ENCODE results near the gene ARHGEF19.
"Not testable (repeated sequence)": the region's sequence is repeated elsewhere in the genome, so short reads cannot be mapped to it uniquely, and the experiment has no call there.

ARHGEF19 gene

DNA sequence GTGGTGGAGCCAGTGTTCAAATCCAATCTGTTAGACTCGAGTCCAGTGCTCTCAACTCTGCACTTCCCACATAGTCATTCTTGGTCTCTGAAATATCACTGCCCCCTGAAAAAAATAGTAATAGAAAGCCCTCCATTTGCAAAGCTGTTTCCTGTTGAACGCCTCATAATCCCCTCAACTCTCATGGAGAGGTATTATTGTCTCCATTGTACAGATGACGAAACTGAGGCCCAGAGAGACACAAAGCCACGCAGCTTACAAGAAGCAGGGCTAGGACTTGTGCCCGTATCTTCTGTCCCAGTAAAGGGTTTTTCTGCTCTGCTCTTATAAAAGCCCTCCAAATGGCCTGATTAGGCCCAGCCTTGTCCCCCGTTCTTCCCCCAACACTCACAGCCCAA lies 6.2 kb upstream of the ARHGEF19 start:
- no peak for DNase-seq

DNA sequence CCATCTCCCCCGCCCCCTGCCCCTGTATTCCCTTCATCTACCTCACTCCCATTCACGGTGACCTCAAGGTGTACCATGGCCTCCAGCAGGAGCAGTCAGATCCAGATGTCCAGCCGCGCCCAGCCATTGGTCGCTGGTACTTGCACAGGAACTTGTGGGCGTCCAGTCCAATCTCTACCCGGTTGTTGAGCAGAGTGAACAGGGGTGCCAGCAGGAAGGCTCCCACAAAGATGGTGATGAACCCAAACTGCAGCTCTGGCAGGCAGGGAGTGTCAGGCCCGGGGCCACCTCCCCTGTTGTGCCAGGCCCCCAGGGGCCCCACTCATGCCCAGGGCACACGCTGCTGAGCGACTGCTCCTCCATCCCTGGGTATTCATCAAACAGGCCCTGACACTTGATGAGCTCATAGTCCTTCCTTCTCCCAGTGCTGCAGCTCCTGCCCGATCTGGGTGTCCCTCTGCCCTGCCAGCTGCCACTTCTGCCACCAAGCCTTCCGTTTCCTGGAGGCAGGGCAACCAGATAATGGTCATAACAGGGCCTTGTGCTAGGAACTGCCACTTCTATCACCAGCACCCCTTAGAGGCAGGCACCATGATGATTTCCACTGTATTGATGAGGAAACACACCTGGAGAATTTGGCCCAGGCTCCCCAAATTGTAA lies 5.7 kb upstream of the ARHGEF19 start:
- no peak for DNase-seq

DNA sequence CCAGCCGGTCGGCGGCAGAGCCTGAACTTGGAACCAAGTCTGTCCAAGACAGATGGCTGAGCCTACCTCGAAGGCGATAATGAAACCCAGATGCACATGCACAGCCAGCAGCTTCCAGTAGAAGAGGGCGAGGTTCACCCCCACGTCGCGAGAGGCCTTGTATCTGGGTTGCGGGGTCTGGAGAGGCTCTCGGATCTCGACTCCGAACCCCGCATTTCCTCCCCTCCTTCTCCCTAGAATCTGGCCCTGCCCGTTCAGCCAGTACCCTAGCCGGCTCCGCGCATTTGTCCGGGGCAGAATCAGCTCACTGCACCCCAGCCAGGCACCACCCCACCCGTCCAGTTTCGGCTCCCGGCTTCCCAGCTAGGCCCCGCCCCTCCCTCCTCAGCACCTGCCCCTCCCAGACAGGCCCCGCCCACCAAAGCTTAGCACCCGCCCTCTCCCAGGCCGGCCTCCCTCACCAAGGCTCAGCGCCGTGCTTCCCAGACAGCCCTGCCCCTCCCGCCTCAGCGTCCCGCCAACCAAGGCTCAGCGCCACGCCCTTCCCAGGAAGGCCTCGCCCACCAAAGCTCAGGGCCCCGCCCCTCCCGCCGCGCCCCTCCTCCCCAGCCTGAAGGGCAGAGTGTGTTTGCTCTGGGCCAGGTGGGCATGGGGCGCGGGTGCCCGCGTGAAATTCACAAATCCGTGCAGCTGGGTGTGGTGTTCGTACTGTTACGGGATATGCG lies 4.8 kb upstream of the ARHGEF19 start:
- peak; percentile 88 for DNase-seq

DNA sequence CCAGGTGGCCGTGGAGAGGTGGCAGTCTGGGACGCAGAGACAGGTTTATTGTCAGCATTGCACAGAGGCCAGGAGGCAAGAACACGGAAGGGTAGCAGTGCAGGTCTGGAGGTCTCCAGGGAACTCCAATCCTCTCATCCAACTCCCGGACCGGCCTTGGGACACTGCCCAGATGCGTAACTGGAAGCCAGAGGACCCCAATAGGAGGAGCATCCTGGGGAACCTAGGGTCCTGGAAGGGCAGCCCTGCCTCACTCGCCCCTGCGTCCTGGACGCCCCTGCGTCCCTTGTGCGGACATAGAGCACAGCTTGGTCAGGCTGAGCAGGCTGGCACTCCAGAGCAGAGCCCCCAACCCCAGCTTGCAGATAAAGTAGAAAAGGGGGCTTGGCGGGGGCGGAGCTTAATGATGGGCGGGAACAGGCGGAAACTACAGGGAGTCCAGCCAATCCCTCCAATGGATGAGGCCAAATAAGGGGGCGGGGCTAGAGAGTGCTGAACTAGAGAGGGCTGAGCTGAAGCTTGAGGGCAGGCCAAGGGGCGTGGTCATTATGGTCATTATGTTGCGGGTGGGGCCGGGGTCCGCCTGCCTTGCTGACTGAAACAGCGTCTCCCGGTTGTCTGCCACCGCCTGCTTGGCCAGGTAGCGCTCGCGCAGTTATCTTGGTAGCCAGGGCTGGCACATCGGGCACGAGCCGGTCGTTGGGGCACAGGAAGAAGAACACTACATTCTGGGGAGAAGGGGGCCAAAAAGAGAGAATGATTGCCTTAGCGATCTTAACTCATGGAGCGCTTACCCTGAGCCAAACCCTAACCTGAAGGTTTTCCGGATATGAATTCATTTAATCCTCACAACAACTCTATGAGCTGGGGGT lies 3.7 kb upstream of the ARHGEF19 start:
- peak; percentile 32 for DNase-seq

DNA sequence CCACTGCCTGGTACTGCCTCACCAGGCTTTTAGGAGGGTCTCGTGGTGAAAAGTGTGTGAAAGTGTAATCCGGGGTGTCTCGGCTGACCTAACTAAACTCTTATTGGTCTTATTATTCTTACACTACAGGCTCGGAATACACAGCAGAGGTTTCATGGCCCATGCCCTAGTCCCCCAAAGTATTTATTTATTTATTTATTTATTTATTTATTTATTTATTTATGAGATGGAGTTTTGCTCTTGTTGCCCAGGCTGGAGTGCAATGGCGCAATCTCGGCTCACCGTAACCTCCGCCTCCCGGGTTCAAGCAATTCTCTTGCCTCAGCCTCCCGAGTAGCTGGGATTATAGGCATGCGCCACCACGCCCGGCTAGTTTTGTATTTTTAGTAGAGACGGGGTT lies 2.8 kb upstream of the ARHGEF19 start:
- not testable (repeated sequence) for DNase-seq

DNA sequence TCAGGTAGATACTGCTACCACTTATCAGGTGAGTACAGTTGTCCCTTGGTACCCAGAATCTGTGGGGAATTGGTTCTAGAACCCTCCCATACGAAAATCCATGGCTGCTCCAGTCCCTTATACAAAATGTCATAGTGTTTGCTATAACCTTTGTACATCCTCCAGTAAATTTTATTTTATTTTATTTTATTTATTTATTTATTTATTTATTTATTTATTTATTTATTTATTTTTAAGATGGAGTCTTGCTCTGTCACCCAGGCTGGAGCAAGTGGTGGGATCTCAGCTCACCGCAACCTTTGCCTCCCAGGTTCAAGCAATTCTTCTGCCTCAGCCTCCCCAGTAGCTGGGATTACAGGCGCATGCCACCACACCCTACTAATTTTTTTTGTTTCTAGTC lies 1.1 kb upstream of the ARHGEF19 start:
- DNase-seq, result not testable (repeated sequence)

DNA sequence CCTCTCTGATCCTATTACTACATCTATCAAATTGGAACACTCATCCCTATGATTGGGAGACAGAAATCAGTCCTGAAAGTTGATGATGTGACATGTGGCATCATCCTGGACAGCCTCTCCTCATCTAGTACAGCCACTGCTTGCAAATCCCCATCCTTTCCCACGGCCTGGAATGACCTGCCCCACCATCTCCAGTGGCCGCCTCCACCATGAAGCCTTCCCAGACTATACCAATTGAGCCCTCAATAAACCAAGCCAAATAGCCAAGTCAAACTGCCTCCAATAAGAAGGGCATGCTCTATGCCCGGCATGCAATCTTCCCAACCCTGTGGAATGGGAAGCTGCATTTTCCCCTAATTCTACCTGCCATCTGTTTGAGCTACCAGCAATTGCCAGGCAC lies 561 bp upstream of the ARHGEF19 start:
- DNase-seq, result no peak

DNA sequence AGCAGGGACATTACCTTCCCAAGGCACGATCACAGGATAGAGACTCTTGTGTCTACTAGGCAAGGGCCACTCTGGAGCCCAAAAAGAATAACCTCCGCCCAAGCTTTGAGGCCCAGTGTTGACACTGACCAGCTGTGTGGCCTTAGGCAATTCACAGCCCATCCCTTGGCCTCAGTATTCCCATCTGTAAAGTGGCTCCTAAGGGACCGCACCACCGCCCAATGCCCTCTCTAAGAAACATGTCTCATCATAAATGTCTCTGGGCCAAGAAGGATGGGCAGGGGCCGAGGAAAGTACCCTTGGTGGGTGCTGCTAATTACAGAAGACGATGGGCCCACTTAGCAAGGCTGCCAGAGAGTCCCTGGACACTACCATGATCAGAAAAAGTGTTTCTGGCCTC lies 628 bp downstream of the ARHGEF19 start:
- no peak for DNase-seq

DNA sequence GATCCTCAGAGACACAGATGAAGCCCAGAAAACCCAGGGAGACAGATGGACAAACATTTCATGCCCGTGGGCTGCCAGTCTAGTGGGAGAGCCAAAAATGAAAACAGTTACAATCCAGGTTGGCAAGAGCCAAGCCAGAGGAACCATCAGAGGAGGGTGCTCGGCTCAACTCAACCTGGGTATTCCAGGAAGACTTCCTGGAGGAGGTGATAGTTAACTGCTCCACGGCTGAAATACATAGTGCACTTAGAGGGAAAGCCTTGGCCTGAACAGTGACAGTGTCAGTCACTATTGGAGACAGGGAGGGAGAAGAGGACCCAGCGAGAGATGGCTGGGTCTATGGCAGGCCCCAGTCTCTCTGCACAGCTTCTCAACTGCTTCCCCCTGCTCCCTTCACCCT lies 1.9 kb downstream of the ARHGEF19 start:
- no peak for DNase-seq

DNA sequence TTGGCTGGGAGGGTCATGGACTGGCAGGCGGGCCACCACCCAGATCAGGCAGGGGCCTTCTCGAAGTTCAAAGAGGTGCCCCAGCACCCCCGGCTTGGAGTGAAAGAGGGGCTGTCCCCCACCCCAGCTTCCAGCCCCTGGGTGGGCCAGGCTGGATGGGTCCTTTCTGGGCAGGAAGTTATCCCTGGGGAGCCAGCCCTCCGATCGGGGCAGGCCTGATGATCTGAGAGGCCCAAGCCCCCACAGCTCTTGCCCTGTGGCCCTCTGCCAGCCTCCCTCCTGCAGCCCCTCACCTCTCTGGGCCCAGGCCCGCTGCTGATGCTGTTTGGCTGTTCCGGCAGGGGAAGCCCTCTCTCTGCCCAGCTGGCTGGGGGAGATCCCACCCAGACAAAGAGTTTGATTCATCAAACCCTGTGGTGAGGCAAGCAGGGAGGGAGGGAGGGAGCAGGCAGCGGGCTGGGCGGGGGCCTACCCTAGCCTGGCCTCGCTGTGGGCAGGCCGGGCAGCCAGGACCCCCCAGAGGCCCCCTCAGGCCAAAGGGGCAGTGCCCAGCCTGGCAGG lies 2.5 kb downstream of the ARHGEF19 start:
- DNase-seq, result no peak

DNA sequence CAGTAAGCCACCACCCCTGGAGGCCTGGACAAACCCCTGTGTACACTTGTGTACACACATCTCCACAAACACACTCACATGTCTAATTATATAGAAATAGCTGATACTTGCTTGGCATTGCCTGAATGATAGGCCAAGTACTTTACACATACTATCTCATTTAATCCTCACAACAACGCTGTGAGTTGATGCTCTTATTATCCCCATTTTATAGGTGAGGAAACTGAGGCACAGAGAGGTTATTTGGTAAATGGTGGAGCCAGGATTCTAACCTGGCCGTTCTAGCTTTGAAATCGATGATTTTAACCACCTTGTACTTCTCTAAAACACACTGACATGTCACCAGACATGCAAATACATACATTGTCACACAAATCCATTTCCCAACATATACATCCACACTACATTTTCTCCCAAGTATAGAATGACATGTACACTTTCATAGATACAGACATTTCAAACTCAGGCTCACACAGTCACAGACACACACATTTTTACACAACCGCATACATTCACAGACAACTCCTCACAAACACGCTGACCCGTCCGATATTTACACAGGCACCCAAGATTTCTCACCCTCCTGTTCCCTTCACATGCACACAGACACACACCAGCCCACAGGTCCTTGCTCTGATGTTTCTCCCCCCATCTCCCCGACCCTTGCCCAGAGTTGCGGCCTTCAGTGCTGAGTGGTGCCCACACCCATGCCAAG lies 3.2 kb downstream of the ARHGEF19 start:
- no peak for DNase-seq

DNA sequence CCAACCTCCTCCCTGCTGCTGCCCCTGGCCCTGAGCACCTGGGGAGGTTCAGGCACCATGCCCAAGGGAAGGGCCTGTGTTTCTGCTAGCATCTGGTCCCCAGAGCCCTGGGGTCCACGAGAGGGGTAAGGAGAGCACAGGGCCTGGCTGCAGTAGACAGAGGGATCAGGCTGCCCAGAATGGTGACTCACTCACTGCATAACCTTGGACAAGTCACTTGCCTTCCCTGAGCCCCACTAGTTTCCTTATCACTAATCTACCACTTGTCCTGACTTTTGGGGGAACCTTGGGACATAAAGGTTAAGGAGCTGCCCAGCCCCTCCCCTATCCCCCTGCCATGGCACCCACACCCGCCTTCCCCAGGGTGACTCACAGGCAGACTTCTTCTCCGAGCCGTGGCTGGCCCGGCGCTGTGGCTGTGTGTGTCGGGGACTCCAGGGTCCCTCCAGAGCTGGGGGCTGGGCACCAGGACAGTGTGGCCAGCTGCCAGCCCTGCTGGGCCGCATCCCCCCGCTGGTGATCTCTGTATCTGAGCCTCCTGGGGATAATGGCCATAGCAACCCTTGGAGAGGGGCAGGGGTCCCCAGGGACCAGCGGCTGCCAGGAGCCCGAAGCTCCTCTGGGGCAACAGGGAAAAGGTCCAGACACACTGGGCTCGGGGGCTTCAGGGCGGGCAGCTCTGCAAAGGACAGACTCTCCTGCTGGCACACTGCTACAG lies 4.0 kb downstream of the ARHGEF19 start:
- no peak for DNase-seq

DNA sequence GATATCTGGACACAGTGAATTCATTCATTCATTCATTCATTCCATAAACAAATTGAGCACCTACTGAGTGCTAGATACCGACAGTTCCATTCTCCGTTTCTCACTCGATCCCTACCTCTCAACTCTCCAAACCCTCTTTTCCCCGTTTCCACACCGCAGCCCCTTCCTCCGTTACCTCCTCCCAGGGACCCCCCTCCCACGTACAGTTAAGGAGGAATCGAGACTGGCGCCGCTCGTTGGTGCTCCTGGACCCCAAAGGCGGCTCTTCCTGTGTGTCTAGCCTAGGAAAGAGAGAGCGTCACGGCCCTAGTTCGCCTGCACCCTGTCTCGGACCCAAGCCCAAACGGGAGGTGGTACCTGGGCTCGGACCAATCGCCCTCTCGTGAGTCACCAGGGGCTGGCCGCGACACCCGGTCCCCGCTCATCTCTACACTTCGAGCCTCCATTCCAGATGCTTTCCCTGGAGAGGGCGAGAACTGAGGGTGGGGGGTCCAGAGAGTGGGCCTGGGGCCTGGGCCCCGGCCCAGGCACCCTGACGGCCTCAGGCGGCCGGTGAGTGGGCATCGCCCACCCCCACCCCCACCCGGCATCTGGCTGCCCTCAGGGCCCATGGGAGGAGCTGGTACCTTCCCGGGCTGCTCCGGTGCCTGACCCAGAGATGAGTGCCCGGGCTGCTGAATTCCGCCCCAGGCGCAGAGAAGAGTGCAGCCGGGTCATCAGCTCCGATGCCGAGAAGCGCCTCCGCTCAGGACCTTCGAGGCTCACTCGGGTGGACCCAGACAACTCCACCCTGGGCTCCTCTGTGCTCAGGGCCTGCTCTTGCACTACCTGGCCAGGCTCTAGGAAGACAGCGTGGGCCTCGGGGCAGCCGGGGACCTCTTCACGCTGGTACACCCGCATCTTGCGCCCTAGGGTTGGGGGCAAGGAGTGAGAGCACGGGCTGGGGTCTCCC lies 4.9 kb downstream of the ARHGEF19 start:
- DNase-seq, result no peak

DNA sequence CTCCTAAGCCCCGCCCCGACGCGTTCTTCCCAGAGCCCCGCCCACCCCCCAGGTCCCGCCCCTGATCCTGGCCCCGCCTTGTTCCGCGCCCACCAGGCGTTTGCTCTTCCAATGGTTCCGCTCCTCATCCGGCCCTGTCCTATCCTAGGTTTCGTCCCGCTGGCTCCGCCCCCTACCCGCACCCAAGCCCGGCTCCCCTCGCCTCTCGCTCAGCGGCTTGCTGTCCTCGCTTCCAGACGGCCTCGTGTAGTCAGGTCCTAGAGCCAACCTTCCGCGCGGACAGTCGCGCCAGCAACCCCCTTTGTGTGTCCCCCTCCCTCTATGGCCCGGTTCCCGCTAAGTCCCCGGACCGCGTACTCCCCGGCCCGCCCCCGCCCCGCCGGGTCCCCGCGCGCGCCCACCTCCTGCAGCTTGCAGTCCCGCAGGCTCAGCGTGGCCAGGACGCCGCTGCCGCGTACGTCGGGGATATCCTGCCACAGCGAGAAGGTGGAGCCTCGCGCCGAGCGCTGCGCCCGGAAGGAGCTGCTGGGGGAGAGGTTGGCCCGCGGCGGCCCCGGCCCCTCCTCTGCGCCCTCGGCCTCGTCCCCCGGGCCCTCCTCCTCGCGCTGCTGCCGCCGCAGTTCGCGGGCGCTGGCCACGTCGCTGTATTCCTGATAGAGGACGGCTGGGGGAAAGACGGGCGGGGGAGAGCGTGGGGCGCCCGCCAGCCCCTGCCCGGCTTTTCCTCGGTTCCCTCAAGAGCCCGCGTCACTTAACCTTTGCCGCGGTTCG lies 5.7 kb downstream of the ARHGEF19 start:
- DNase-seq, result peak; percentile 91

DNA sequence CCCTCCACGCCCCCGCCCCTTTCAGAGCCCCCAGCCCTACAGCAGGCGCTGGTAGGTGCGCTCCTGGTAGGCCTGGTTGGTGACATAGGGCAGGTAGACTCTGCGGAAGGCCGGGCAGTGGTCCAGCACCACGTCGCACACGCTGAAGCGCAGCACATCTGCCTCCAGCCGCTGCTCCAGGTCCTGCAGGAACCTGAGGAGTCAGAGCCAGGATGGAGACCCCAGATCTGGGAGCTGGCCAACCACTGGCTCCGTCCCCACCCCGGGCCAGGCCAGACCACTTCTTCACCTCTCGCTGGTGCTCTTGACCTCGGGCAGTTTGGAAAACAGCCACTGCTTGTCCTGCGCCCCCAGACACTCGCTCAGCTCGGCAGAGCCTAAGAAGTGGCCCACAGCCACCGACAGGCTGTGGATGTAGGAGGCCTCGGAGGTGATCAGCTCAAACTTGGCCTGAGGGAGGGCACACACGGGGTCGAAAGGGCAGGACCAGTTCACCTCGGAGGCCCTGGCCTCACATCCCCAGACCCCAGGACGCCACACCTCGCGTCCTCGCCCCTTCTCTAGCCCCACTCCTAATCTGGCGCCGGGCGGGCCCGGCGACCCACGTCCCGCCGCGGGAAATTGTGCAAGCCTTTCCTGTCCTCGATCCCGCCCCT lies 6.4 kb downstream of the ARHGEF19 start:
- DNase-seq, result no peak

DNA sequence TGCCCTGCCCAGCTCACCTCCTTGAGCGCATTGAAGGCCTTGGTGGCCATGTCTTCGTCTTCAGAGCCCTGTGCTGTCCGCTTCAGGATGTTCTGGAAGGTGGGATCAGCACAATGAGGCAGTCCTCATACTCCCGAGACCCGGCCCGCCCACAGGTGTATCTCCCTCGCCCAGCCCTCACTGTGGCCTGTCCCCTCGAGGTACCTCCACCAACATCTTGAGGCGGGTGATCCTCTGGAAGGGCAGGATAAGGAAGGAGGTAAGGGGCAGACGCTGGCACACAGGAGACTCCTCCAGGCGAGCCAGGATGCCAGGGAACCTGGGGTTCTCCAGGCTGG lies 7.1 kb downstream of the ARHGEF19 start:
- DNase-seq, result no peak

DNA sequence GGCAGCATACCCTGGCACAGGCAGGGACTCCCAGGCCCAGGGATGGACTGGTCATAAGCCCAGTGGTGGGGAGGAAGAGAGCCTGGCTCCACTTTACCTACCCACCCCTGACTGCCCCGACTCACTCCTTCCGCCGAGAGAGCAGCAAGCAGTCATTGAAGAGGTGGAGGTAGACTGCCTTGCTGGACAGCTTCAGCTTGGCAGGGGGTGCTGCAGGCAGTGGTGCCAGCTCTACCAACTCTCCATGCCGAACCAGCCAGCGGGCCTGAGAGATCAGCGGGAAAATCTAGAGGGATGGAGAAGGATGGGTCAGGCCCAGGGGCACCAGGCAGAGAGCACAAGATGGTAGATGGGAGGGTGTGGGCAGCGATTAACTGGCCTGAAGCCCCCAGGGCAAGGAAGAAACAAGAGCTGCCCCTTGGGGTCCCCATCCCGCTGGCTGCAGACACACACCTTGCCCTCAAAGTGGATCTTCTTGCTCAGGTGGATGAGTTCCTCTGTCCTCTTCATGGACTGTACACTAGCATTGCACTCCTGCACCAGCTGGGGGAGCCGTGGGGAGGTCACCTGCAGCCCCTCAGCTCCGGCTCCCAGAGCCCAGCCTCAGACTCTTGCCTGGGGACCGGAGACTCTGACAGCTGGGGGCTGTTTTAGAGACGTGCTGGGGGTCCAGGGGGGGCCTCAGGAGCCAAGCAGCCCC lies 7.7 kb downstream of the ARHGEF19 start:
- peak; percentile 7 for DNase-seq

DNA sequence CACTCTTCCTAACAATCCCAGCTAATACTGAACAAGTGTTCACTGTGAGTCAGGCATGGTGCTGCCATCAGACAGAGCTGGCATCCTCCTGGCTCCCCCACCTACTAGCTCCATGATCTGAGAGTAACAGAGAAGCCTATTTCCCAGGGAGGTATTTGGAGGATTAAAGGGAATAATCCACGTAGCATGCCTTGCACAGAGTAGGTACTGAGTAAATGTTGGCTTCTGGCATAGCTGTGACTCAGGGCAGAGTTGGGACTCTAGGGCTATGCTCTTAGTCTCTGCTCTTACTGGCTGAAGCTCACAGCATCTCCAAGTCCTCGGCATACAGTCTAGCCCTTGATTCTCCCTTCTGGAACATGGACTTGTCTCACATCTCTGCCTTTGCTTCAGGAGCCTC lies 8.2 kb downstream of the ARHGEF19 start:
- no peak for DNase-seq

DNA sequence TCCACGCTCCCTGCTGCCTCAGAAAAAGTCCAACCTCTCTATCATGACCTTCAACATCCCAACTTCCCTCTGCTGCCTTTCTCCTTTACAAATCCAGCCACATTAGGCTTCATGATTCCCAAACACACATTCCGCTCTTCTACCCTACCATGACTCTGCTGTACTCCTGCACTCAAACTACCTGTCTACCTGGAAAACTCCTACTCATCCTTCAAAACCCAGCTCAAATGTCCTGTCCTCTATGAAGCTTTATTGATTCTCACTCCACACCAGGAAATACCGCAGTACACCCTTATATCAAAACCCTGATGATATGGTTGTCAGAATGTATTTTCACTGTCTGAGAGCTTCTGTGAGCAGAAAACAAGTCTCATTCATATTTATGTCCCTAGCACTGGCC lies 8.9 kb downstream of the ARHGEF19 start:
- no peak for DNase-seq
